GM23338 (cell line): ENCODE measurements around the gene CES2. TPM values are rescaled to one million over a fixed set of nuclear protein-coding genes. Genes with fewer than 3 reads are reported as not detected.

Experiments
- ATAC-seq: fragments of 200-7000 bp; cut with Tn5 transposase; 3 replicates; pipeline ENCODE4 v1.9.1; 2020
- DNase-seq: peaks from one replicate; pipeline ENCODE4 v3.0.0-alpha.2; 2015; ENCODE audit warnings: low spot score
- H2AFZ ChIP-seq: fragments of 200-600 bp; sonication (generic); 2 replicates; pipeline ENCODE4 v1.8.0; 2016; ENCODE audit warnings: antibody characterized with exemption, mild to moderate bottlenecking, moderate library complexity
- H3F3A ChIP-seq: fragments of 200-600 bp; sonication (generic); replicated peaks from 2 replicates; pipeline ENCODE4 v1.8.0; 2017; ENCODE audit warnings: antibody characterized with exemption, mixed run types, low read depth
- H3K27ac ChIP-seq: fragments of 200-600 bp; sonication (generic); 2 replicates; pipeline ENCODE4 v1.6.1; 2016; ENCODE audit warnings: low read depth
- H3K27me3 ChIP-seq: fragments of 200-600 bp; sonication (generic); 2 replicates; pipeline ENCODE4 v1.8.0; 2016; ENCODE audit warnings: mild to moderate bottlenecking, mixed run types, moderate library complexity; ENCODE audit not compliant: insufficient read depth
- H3K36me3 ChIP-seq: fragments of 200-600 bp; sonication (generic); 2 replicates; pipeline ENCODE4 v1.8.0; 2016; ENCODE audit warnings: mild to moderate bottlenecking; ENCODE audit not compliant: insufficient read depth
- H3K4me1 ChIP-seq: fragments of 200-600 bp; sonication (generic); 2 replicates; pipeline ENCODE4 v1.8.0; 2016; ENCODE audit warnings: mild to moderate bottlenecking, moderate library complexity; ENCODE audit not compliant: insufficient read depth
- H3K4me2 ChIP-seq: fragments of 200-600 bp; sonication (generic); 2 replicates; pipeline ENCODE4 v1.7.1; 2017; ENCODE audit warnings: mixed run types
- H3K4me3 ChIP-seq: fragments of 200-600 bp; sonication (generic); 2 replicates; pipeline ENCODE4 v1.6.1; 2016; ENCODE audit warnings: mixed run types
- H3K79me2 ChIP-seq: fragments of 200-600 bp; sonication (generic); replicated peaks from 2 replicates; pipeline ENCODE4 v1.8.0; 2017; ENCODE audit warnings: mild to moderate bottlenecking; ENCODE audit not compliant: insufficient read depth
- H3K9me2 ChIP-seq: fragments of 200-600 bp; sonication (generic); 2 replicates; pipeline ENCODE4 v1.8.0; 2017; ENCODE audit not compliant: insufficient read depth
- H4K20me1 ChIP-seq: fragments of 200-600 bp; sonication (generic); replicated peaks from 2 replicates; pipeline ENCODE4 v1.8.0; 2017; ENCODE audit warnings: mild to moderate bottlenecking; ENCODE audit not compliant: insufficient read depth
- H3K27ac Mint-ChIP-seq: 2 replicates; pipeline ENCODE4 v1.8.0; 2020; ENCODE audit warnings: inconsistent platforms, mild to moderate bottlenecking, moderate library complexity, mixed read lengths
- H3K27me3 Mint-ChIP-seq: 3 replicates; pipeline ENCODE4 v1.8.0; 2022; ENCODE audit warnings: low read depth, mild to moderate bottlenecking, moderate library complexity, mixed read lengths, inconsistent platforms; ENCODE audit not compliant: insufficient read depth, poor library complexity
- H3K36me3 Mint-ChIP-seq: 3 replicates; pipeline ENCODE4 v1.8.0; 2021; ENCODE audit warnings: low read depth, mild to moderate bottlenecking, inconsistent platforms, moderate library complexity, mixed read lengths
- H3K4me1 Mint-ChIP-seq: 3 replicates; pipeline ENCODE4 v1.8.0; 2020; ENCODE audit warnings: mild to moderate bottlenecking, inconsistent platforms, mixed read lengths
- H3K4me3 Mint-ChIP-seq: 3 replicates; pipeline ENCODE4 v1.8.0; 2021; ENCODE audit warnings: moderate library complexity, mild to moderate bottlenecking, inconsistent platforms, mixed read lengths
- H3K9me3 Mint-ChIP-seq: 3 replicates; pipeline ENCODE4 v1.8.0; 2020; ENCODE audit warnings: moderate library complexity, mild to moderate bottlenecking, inconsistent platforms, mixed read lengths
- CREB1 ChIP-seq: fragments of 250-450 bp; sonication (Bioruptor Pico); IDR thresholded peaks from 2 replicates; pipeline ENCODE4 v1.5.0; 2020; ENCODE audit warnings: low read depth, mild to moderate bottlenecking, moderate library complexity
- CTCF ChIP-seq, 2 experiments: fragments of 200-600 bp in 1 of 2; sonication (generic) in 1 of 2; conservative IDR thresholded peaks; 2 replicates each; pipeline versions ENCODE4 v1.5.1 to v1.6.1; 2016 to 2017; ENCODE audit warnings: antibody characterized with exemption in 2 of 2, low read depth in 2 of 2, mild to moderate bottlenecking in 2 of 2, moderate library complexity in 1 of 2
- ETS1 ChIP-seq: IDR thresholded peaks from 2 replicates; pipeline ENCODE4 v1.6.1; 2016; ENCODE audit warnings: antibody characterized with exemption
- EZH2 ChIP-seq: fragments of 200-600 bp; sonication (generic); IDR thresholded peaks from one replicate; pipeline ENCODE4 v1.8.0; 2017; ENCODE audit warnings: antibody characterized with exemption, mild to moderate bottlenecking, low read depth; ENCODE audit not compliant: unreplicated experiment
- EZH2phosphoT487 ChIP-seq: fragments of 200-600 bp; sonication (generic); IDR thresholded peaks from one replicate; pipeline ENCODE4 v1.8.1; 2018; ENCODE audit warnings: antibody characterized with exemption; ENCODE audit not compliant: unreplicated experiment
- JUNB ChIP-seq: IDR thresholded peaks from one replicate; pipeline ENCODE4 v1.6.1; 2016; ENCODE audit warnings: antibody characterized with exemption; ENCODE audit not compliant: unreplicated experiment
- NANOG ChIP-seq: IDR thresholded peaks from 2 replicates; pipeline ENCODE4 v1.6.1; 2016; ENCODE audit warnings: antibody characterized with exemption, borderline replicate concordance
- POLR2AphosphoS5 ChIP-seq: IDR thresholded peaks from 2 replicates; pipeline ENCODE4 v1.6.1; 2016; ENCODE audit warnings: antibody characterized with exemption, low read depth
- REST ChIP-seq: IDR thresholded peaks from one replicate; pipeline ENCODE4 v1.6.1; 2018; ENCODE audit warnings: antibody characterized with exemption; ENCODE audit not compliant: unreplicated experiment
- STAT1 ChIP-seq: IDR thresholded peaks from one replicate; pipeline ENCODE4 v1.6.1; 2016; ENCODE audit warnings: antibody characterized with exemption; ENCODE audit not compliant: unreplicated experiment
- ZNF331 ChIP-seq: fragments of 250-450 bp; sonication (Bioruptor Pico); IDR thresholded peaks from 2 replicates; pipeline ENCODE4 v1.5.0; 2020; ENCODE audit warnings: low read depth, mild to moderate bottlenecking, moderate library complexity
- ZNF462 ChIP-seq: fragments of 250-450 bp; sonication (Bioruptor Pico); IDR thresholded peaks from 2 replicates; pipeline ENCODE4 v1.5.0; 2020; ENCODE audit warnings: mild to moderate bottlenecking, moderate library complexity
- polyA plus RNA-seq: library from polyadenylated mRNA; unstranded; fragments of >200 nt; fragmentation: Nextera tagmentation; extraction: Ambion mirVana; gene quantifications from 2 replicates; pipeline ENCODE4 v1.2.1, GENCODE V29; 2016
- total RNA-seq: library from RNA; depleted of rRNA; stranded (reverse); fragments of >200 nt; shearing (Covaris generic); gene quantifications from 2 replicates; pipeline ENCODE4 v1.2.3, GENCODE V29; 2014

Gene CES2
- total and polyA plus RNA-seq, 2 experiments from 2014 or later = 5.0 to 9.3 TPM

- TF ChIP-seq ETS1 (no peak), JUNB (no peak), CREB1 (no peak), POLR2AphosphoS5 (no peak)
Measured at GRCh38 chr16:66898933-66899309, 36.4 kb upstream of the CES2 start (continued).

GRCh38 chr16:66899310-66899944 lies 35.9 kb upstream of the CES2 start:
- Histone ChIP-seq H3K27me3 (no peaks in the 10 kb centered on the region), H3K36me3 (no peaks in the 10 kb centered on the region), H3K4me2 (no peak overlapping the region; the same call in 1 of the 2 replicates), H2AFZ (no peak overlapping the region), H3K27ac (no peak overlapping the region), H3K79me2 (no peaks in the 10 kb centered on the region), H3K4me3 (no peak overlapping the region), H3F3A (0 out of 2 replicates have a peak, but pooled peaks cover 4% of the 10 kb centered on the region), H3K9me2 (no peaks in the 10 kb centered on the region), H3K4me1 (peaks cover 8% of the 10 kb centered on the region; the same call in 1 of the 2 replicates), H4K20me1 (no peaks in the 10 kb centered on the region)
- Mint-ChIP-seq H3K9me3 (no peaks in the 10 kb centered on the region; the same call in 2 of the 3 replicates), H3K4me1 (peaks cover 10% of the 10 kb centered on the region; the same call in 2 of the 3 replicates), H3K27ac (no peak overlapping the region), H3K27me3 (peaks cover 11% of the 10 kb centered on the region), H3K36me3 (no peaks in the 10 kb centered on the region), H3K4me3 (no peak overlapping the region; the same call in 2 of the 3 replicates)
- ATAC-seq = no peak
- no peak for DNase-seq
- no peak for TF ChIP-seq CREB1
- TF ChIP-seq POLR2AphosphoS5 = no peak
- no peak for TF ChIP-seq ZNF331
- TF ChIP-seq STAT1 = no peak
- no peak for TF ChIP-seq EZH2
- no peak for TF ChIP-seq NANOG
- no peak for TF ChIP-seq JUNB
- TF ChIP-seq EZH2phosphoT487 = no peak
- no peak for TF ChIP-seq REST
- TF ChIP-seq ZNF462 (CRISPR knock-in tag) = no peak
- TF ChIP-seq CTCF (conservative IDR thresholded peaks at IDR 0.05; ENCODE audit: low read depth in 2 of 2) = no peak
